Parathyroid adenoma (tissue), 2 donors: ENCODE data around the gene HNRNPA0.

Experiments
- H2AFZ ChIP-seq: fragments of 300-600 bp; sonication (generic); one replicate; pipeline ENCODE4 v1.7.0; 2017; ENCODE audit warnings: antibody characterized with exemption, mild to moderate bottlenecking
- H3K27ac ChIP-seq: fragments of 300-600 bp; sonication (generic); one replicate; pipeline ENCODE4 v1.7.0; 2017
- H3K27me3 ChIP-seq: fragments of 300-600 bp; sonication (generic); one replicate; pipeline ENCODE4 v1.7.0; 2017; ENCODE audit warnings: low read length; ENCODE audit not compliant: control insufficient read depth, insufficient read depth
- H3K36me3 ChIP-seq: fragments of 300-600 bp; sonication (generic); one replicate; pipeline ENCODE4 v1.7.0; 2017; ENCODE audit warnings: low read length; ENCODE audit not compliant: control insufficient read depth, insufficient read depth
- H3K4me1 ChIP-seq: fragments of 300-600 bp; sonication (generic); one replicate; pipeline ENCODE4 v1.7.0; 2017; ENCODE audit warnings: control low read depth
- H3K4me2 ChIP-seq: fragments of 300-600 bp; sonication (generic); one replicate; pipeline ENCODE4 v1.7.0; 2017; ENCODE audit warnings: low read length
- H3K4me3 ChIP-seq: fragments of 300-600 bp; sonication (generic); one replicate; pipeline ENCODE4 v1.7.0; 2017; ENCODE audit warnings: low read depth, low read length
- H3K79me2 ChIP-seq: fragments of 300-600 bp; sonication (generic); one replicate; pipeline ENCODE4 v1.7.0; 2017; ENCODE audit warnings: control low read depth
- H3K9ac ChIP-seq: fragments of 300-600 bp; sonication (generic); one replicate; pipeline ENCODE4 v1.7.0; 2017; ENCODE audit warnings: mild to moderate bottlenecking
- H3K9me3 ChIP-seq: fragments of 300-600 bp; sonication (generic); one replicate; pipeline ENCODE4 v1.7.0; 2017; ENCODE audit warnings: low read length; ENCODE audit not compliant: control insufficient read depth
- TF ChIP-seq, protein P1 (sequence below): fragments of 300-600 bp; sonication (generic); IDR thresholded peaks from one replicate; pipeline ENCODE4 v1.7.0; 2017; ENCODE audit warnings: antibody characterized with exemption, mild to moderate bottlenecking
- donor health status: primary hyperparathyroidism.

The HNRNPA0 gene

DNA sequence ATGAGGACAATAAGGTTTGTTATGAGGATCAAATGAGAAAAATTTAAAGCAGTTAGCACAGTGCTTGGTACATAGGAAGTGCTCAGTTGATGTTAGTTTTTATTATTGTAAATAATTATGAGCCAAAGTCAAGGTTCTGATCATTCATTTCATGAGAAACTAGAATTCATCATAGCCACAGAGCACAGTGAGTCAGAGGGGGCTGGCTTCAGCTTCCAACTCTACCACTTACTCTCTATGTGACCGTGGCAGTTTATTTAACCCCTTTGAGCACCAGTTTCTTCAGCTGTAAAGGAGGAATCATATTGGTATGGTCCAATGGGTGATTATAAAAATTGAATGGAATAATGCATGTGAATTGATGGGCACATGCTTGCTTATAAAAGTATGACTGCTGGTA lies 57.7 kb downstream of the HNRNPA0 start:
- TF ChIP-seq, protein P1, sequence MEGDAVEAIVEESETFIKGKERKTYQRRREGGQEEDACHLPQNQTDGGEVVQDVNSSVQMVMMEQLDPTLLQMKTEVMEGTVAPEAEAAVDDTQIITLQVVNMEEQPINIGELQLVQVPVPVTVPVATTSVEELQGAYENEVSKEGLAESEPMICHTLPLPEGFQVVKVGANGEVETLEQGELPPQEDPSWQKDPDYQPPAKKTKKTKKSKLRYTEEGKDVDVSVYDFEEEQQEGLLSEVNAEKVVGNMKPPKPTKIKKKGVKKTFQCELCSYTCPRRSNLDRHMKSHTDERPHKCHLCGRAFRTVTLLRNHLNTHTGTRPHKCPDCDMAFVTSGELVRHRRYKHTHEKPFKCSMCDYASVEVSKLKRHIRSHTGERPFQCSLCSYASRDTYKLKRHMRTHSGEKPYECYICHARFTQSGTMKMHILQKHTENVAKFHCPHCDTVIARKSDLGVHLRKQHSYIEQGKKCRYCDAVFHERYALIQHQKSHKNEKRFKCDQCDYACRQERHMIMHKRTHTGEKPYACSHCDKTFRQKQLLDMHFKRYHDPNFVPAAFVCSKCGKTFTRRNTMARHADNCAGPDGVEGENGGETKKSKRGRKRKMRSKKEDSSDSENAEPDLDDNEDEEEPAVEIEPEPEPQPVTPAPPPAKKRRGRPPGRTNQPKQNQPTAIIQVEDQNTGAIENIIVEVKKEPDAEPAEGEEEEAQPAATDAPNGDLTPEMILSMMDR = no peak
- Histone ChIP-seq H3K27ac (no peak overlapping the region), H3K79me2 (no peaks in the 10 kb centered on the region), H3K9me3 (no peaks in the 10 kb centered on the region), H3K4me3 (no peak overlapping the region), H3K27me3 (no peaks in the 10 kb centered on the region), H3K9ac (no peak overlapping the region), H3K4me1 (peaks cover 6% of the 10 kb centered on the region), H2AFZ (no peak overlapping the region), H3K4me2 (no peak overlapping the region), H3K36me3 (no peaks in the 10 kb centered on the region)

DNA sequence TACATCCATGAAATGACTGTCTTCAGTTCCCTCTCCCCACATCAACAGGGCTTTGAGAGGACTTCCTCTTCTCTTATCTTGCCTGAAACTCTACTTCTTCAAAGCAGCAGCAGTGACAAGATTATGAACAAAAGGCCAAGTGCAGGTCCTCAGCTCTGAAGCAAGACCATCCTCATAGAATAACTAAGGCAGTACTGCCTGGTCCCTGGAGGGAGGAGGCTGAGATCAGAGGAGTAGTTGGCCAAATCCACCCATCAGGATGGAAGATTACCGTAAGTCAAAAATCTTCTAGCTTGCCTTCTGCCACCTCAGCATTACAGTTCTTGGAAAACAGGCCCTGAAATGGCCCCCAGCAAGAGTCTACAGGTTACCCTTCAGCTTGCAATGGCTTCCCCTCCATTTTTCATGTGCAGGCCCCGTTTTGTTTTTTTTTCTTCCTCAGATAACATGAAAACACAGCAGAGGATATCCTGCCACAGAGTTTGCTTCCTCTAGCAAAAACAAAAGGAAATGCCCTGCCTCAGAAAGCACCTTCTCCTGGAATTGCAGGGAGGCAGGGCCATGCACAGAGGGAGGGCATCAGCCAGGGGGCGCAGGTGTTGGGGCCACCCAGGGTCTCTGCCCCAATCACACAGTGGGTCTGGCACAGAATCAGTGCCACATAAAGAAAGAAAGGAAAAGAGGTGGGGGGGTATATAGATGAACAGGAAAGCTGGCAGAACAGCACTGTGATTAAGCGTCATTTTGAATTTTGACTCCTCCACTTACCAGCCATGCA lies 58.3 kb downstream of the HNRNPA0 start:
- Histone ChIP-seq H3K4me3 (no peak overlapping the region), H3K27ac (peak overlapping the region; percentile 5), H3K9ac (no peak overlapping the region), H3K4me2 (no peak overlapping the region), H3K27me3 (no peaks in the 10 kb centered on the region), H3K79me2 (no peaks in the 10 kb centered on the region), H3K36me3 (no peaks in the 10 kb centered on the region), H3K4me1 (peaks cover 6% of the 10 kb centered on the region), H3K9me3 (no peaks in the 10 kb centered on the region), H2AFZ (no peak overlapping the region)
- TF ChIP-seq, protein P1 = no peak
